Glomerular visceral epithelial cell (primary cell): Measurements from ENCODE around the gene PTGDR2.
A peak's percentile ranks its signal among the peaks of the same experiment; 100 is the strongest.

Experiments used
- DNase-seq: peaks from one replicate; pipeline ENCODE4 v3.0.0-alpha.2; 2016; ENCODE audit errors: extremely low spot score

Gene PTGDR2

GRCh38 chr11:60874421-60875365, 18.9 kb upstream of the PTGDR2 start:
- DNase-seq: no peak

GRCh38 chr11:60873533-60873932, 17.8 kb upstream of the PTGDR2 start:
- DNase-seq: no peak

GRCh38 chr11:60872961-60873524, 17.3 kb upstream of the PTGDR2 start:
- DNase-seq: peak; percentile 95

- DNase-seq: peak; percentile 44
Observed at GRCh38 chr11:60872124-60872960, 16.6 kb upstream of the PTGDR2 start.

GRCh38 chr11:60871378-60872061, 15.8 kb upstream of the PTGDR2 start:
- peak; percentile 34 for DNase-seq

- DNase-seq: no peak
Observed at GRCh38 chr11:60870733-60871377, 15.1 kb upstream of the PTGDR2 start.

- no peak for DNase-seq
Observed at GRCh38 chr11:60870276-60870675, 14.5 kb upstream of the PTGDR2 start.

- DNase-seq: no peak
Observed at GRCh38 chr11:60869451-60869825, 13.7 kb upstream of the PTGDR2 start.

GRCh38 chr11:60868682-60869450, 13.1 kb upstream of the PTGDR2 start:
- DNase-seq: no peak

- DNase-seq: no peak
Observed at GRCh38 chr11:60867871-60868681, 12.3 kb upstream of the PTGDR2 start.

GRCh38 chr11:60866911-60867870, 11.4 kb upstream of the PTGDR2 start, which contains the start of gene ZP1:
Gene ZP1 (plus strand): TSS chr11:60867542. CDS start chr11:60867562, 20 bp downstream.
- DNase-seq: peak; percentile 46

- DNase-seq: no peak
Observed at GRCh38 chr11:60864856-60865513, 9.2 kb upstream of the PTGDR2 start.

GRCh38 chr11:60863550-60864521, 8.1 kb upstream of the PTGDR2 start:
- no peak for DNase-seq

GRCh38 chr11:60862171-60862570, 6.4 kb upstream of the PTGDR2 start:
- no peak for DNase-seq

GRCh38 chr11:60860943-60861342, 5.2 kb upstream of the PTGDR2 start:
- DNase-seq: no peak

- no peak for DNase-seq
Observed at GRCh38 chr11:60859616-60860250, 4.0 kb upstream of the PTGDR2 start.
